Activated naive CD8-positive, alpha-beta T cell (primary cell): ENCODE measurements around the gene MGAT3.
"Not testable (repeated sequence)": the region's sequence is repeated elsewhere in the genome, so short reads cannot be mapped to it uniquely, and the experiment has no call there.

Source experiments
- H3K27ac Mint-ChIP-seq: one replicate; pipeline ENCODE4 v1.8.0; 2021; ENCODE audit warnings: mixed read lengths
- H3K27me3 Mint-ChIP-seq: one replicate; pipeline ENCODE4 v1.8.0; 2021; ENCODE audit warnings: mixed read lengths
- H3K36me3 Mint-ChIP-seq: one replicate; pipeline ENCODE4 v1.8.0; 2021; ENCODE audit warnings: mixed read lengths
- H3K4me1 Mint-ChIP-seq: one replicate; pipeline ENCODE4 v1.8.0; 2021; ENCODE audit warnings: low read depth, mixed read lengths
- H3K4me3 Mint-ChIP-seq: one replicate; pipeline ENCODE4 v1.8.0; 2021; ENCODE audit warnings: mild to moderate bottlenecking, mixed read lengths
- H3K9me3 Mint-ChIP-seq: one replicate; pipeline ENCODE4 v1.8.0; 2021; ENCODE audit warnings: low read depth, mixed read lengths

The MGAT3 gene

DNA sequence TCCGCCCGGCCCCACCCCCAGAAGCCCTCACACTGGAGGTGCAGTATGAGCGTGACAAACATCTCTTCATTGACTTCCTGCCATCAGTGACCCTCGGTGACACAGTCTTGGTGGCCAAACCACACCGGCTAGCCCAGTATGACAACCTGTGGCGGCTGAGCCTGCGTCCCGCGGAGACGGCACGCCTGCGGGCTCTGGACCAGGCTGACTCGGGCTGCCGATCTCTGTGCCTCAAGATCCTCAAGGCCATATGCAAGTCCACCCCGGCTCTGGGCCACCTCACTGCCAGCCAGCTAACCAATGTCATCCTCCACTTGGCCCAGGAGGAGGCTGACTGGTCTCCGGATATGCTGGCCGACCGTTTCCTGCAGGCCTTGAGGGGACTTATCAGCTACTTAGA is 57.0 kb downstream of the MGAT3 start:
- Mint-ChIP-seq H3K36me3 (no peaks in the 10 kb centered on the region), H3K27ac (no peak overlapping the region), H3K27me3 (no peaks in the 10 kb centered on the region), H3K4me3 (no peak overlapping the region), H3K4me1 (peaks cover 29% of the 10 kb centered on the region), H3K9me3 (no peaks in the 10 kb centered on the region)

DNA sequence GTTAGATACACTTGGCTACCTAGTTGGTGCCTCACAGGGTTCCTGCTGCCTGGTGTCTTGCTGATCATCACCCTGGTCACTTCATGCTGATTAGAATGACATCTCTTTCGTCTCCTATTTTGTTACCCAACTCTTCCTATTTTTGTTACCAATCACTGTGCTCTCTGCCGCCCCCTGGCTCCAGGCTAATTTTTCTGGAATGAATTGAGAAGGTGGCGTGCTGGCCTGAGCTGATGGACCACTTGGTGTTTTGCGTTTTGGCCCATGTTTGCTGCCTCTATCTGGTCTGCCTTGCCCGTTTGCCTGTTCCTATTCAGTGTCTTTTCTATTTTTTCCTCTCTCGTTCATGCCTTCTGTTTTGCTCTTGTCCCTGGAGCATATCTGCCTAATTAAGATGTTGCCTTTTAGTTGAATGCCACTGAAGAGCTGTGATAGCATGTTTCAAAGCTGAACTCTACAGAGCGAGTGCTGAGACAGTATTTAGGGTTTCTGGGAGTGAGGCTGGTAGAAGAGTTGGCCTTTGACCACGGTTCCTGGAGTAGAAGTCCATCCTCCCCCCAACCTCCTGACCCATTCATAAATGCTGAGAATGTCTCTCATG is 57.7 kb downstream of the MGAT3 start:
- H3K27me3 Mint-ChIP-seq, result no peaks in the 10 kb centered on the region
- no peaks in the 10 kb centered on the region for H3K36me3 Mint-ChIP-seq
- peak overlapping the region; percentile 25 for H3K27ac Mint-ChIP-seq
- peaks cover 30% of the 10 kb centered on the region for H3K4me1 Mint-ChIP-seq
- H3K9me3 Mint-ChIP-seq, result no peaks in the 10 kb centered on the region
- H3K4me3 Mint-ChIP-seq, result no peak overlapping the region

DNA sequence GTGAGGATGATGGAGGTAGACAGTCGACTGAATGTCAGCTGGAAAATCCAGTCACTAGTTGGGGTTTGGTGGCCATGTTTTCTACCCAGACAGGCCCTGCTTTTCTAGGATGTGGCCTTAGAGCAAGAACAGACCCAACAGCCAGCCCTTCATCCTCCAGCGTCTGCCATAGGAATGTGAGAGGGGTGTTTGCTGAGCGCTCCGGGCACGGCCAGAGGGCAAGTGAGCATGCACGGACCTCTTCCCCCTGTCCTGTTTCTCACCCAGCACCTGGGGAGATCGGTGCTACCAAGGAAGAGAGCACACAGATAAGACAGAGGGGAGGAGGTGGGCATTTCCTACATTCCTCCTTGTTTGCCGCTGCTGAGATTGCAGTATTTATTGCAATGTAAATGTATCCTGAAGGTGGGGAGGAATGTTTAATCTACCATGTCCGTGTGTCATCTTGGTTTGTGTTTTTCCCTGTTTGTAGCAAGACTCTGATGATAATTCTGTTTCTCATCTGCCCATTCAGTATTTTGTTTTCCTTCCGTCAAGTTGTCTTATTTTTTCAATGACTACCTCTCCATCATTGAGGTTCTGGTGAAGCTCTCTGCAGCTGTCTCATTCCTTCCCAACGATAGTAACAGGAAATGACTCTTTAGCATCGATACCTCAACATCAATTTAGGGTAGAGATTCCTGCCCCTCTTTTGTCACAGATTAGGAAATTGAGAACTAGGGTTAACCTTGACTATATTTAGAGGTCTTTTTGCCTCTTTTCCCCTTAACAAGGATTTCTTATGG is 58.6 kb downstream of the MGAT3 start:
- Mint-ChIP-seq H3K9me3 (no peaks in the 10 kb centered on the region), H3K36me3 (no peaks in the 10 kb centered on the region), H3K27me3 (no peaks in the 10 kb centered on the region), H3K4me3 (no peak overlapping the region), H3K27ac (peak overlapping the region; percentile 79), H3K4me1 (peaks cover 25% of the 10 kb centered on the region)

DNA sequence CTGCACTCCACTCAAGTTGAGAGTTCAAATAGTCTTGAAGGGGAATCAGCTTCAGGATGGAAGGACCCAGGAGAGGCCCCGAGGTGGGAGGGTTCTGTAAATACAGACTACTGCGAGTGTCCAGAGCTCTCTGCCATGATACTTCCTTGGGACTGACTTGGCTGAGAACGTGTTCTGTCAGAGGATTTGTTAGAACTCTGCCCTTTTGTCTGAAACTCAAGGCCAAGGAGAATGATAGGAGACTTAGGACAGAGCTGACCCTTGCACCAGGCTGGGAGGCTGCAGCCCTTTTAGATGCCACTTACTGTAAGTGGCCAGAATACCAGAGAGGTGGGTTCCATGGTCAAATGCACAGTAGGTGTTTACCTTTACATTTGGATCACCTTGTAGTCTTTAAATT is 60.7 kb downstream of the MGAT3 start:
- Mint-ChIP-seq H3K27me3 (no peaks in the 10 kb centered on the region), H3K9me3 (no peaks in the 10 kb centered on the region), H3K27ac (no peak overlapping the region), H3K4me3 (no peak overlapping the region), H3K4me1 (peaks cover 34% of the 10 kb centered on the region), H3K36me3 (peaks cover 12% of the 10 kb centered on the region)

DNA sequence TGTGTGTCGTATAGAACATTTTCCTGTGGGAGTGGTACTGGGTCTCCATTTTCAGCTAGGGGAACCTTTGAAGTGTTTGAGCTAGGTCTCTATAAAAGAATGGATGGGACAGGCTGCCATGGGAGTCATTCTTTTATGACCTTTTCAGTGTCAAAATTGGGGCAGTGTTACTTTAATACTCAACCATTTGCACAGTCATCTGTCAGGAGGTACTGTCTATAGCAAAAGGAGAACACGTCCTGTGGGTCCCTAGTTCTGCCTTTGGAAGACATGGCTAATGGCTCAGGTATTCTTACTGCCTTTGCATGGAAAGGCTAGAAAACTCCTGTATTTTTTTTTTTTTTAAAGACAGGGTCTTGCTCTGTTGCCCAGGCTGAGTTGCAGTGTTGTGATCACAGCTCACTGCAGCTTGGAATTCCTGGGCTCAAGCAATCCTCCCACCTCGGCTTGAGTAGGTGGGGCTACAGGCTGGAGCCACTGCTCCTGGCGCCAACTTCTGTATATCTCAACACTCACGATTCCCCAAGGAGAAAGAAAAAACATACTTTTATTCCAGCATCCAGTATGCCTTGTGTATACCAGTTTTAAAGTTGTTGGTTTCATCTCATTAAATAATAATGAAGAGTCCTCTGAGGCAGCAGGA is 61.5 kb downstream of the MGAT3 start:
- Mint-ChIP-seq H3K4me3 (peak overlapping the region; percentile 96), H3K27ac (peak overlapping the region; percentile 100), H3K36me3 (peaks cover 16% of the 10 kb centered on the region), H3K9me3 (no peaks in the 10 kb centered on the region), H3K27me3 (no peaks in the 10 kb centered on the region), H3K4me1 (peaks cover 42% of the 10 kb centered on the region)

DNA sequence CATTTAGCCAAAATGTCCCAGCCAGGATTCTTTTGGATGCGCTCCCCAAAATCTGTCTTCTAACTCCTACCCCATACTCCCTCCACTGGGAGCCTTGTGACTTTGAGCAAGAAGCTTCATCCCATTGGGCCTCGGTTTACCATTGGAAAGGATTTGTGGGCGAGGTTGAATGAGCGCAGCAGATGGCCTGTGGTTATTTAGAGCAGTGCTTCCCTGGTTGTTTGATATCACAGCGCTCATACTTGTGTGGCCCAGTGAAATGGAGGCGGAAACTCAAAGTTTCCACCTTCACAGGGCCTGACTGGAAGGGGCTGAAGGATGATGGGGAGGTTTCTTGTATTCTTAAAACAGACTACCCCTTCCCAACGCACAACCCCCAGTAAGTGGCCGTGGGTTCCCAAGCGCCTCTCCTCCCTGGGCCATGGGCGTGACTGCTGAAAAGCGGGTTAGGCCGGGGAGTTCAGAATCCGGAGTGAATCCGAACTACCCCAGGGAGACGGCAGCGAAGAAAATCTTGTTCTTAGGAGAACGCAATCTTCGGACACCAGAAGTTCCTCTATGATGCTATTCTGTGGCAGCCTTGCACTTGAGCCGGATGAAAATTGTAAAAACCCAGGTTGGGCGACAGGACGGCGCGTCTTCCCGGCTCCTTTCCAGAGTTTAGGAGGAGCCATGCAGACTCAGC is 62.3 kb downstream of the MGAT3 start:
- Mint-ChIP-seq H3K4me1 (peaks cover 46% of the 10 kb centered on the region), H3K27ac (peak overlapping the region; percentile 100), H3K4me3 (peak overlapping the region; percentile 96), H3K9me3 (no peaks in the 10 kb centered on the region), H3K27me3 (no peaks in the 10 kb centered on the region), H3K36me3 (peaks cover 18% of the 10 kb centered on the region)

DNA sequence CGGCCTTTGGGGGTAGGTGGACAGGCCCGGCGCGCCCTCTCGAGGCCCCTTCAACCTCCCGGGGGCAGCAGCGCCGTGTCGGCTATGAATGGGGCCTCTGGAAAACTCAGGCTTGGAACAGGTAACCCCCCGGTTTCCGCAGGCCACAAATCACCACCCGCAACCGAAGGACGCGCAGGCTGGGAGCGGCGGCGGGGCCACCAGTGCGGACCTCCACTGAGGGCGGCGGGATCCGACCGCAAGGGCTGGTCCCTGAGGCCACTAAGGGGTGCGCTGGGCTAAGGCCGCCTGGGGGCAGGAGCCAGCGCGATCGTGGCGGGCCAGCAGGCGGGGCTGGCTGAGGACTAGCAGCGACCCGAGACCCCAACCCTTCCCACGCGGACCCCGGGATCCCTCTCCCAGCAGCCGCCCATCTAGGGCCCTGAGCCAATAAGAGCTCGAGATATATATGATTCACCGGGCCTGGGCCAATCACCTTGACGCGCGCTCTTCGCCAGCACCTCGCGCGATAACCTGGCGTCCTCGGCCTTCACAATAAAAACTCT is 62.9 kb downstream of the MGAT3 start:
- H3K27me3 Mint-ChIP-seq, result no peaks in the 10 kb centered on the region
- peaks cover 45% of the 10 kb centered on the region for H3K4me1 Mint-ChIP-seq
- no peaks in the 10 kb centered on the region for H3K9me3 Mint-ChIP-seq
- peaks cover 18% of the 10 kb centered on the region for H3K36me3 Mint-ChIP-seq
- peak overlapping the region; percentile 96 for H3K4me3 Mint-ChIP-seq
- peak overlapping the region; percentile 100 for H3K27ac Mint-ChIP-seq

DNA sequence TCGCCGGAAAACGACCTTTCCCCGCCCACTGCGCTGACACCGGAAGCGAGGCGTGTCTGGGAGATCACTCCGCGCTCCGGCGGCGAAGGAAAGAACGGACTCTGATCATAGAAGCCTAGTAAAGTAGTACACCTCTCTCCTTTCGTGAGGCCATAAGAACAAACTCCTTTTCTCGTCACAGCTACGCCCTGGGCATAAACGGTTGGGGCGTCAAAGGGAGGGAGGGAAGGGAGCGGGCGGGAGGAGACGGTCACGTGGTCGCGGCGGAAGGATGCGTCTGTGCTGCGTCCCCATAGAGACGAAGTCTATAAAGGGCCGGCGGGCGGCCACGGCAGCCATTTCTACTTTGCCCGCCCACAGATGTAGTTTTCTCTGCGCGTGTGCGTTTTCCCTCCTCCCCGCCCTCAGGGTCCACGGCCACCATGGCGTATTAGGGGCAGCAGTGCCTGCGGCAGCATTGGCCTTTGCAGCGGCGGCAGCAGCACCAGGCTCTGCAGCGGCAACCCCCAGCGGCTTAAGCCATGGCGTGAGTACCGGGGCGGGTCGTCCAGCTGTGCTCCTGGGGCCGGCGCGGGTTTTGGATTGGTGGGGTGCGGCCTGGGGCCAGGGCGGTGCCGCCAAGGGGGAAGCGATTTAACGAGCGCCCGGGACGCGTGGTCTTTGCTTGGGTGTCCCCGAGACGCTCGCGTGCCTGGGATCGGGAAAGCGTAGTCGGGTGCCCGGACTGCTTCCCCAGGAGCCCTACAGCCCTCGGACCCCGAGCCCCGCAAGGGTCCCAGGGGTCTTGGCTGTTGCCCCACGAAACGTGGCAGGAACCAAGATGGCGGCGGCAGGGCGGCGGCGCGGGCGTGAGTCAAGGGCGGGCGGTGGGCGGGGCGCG is 63.7 kb downstream of the MGAT3 start, which contains the start of gene ATF4:
ATF4 (plus strand) TSS at position 337 of the 880 bp plus-strand sequence. CDS start 884 bp downstream, outside the sequence.
- Mint-ChIP-seq H3K4me3 (peak within 1 kb of the TSS; percentile 96), H3K36me3 (peaks cover 18% of the 10 kb centered on the region), H3K4me1 (peaks cover 50% of the 10 kb centered on the region), H3K9me3 (no peaks in the 10 kb centered on the region), H3K27ac (peak within 1 kb of the TSS; percentile 100), H3K27me3 (no peaks in the 10 kb centered on the region)

DNA sequence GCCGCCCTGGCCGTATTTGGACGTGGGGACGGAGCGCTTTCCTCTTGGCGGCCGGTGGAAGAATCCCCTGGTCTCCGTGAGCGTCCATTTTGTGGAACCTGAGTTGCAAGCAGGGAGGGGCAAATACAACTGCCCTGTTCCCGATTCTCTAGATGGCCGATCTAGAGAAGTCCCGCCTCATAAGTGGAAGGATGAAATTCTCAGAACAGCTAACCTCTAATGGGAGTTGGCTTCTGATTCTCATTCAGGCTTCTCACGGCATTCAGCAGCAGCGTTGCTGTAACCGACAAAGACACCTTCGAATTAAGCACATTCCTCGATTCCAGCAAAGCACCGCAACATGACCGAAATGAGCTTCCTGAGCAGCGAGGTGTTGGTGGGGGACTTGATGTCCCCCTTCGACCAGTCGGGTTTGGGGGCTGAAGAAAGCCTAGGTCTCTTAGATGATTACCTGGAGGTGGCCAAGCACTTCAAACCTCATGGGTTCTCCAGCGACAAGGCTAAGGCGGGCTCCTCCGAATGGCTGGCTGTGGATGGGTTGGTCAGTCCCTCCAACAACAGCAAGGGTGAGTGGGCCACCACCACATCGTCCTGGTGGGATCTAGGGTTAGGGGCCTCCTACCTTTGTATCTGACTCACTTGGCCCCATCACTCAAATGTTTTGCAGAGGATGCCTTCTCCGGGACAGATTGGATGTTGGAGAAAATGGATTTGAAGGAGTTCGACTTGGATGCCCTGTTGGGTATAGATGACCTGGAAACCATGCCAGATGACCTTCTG is 64.5 kb downstream of the MGAT3 start:
- H3K27me3 Mint-ChIP-seq, H3K9me3 Mint-ChIP-seq: not testable (repeated sequence)
- H3K4me1 Mint-ChIP-seq, result peaks cover 50% of the 10 kb centered on the region
- peak overlapping the region; percentile 96 for H3K4me3 Mint-ChIP-seq
- peaks cover 18% of the 10 kb centered on the region for H3K36me3 Mint-ChIP-seq
- peak overlapping the region; percentile 100 for H3K27ac Mint-ChIP-seq

DNA sequence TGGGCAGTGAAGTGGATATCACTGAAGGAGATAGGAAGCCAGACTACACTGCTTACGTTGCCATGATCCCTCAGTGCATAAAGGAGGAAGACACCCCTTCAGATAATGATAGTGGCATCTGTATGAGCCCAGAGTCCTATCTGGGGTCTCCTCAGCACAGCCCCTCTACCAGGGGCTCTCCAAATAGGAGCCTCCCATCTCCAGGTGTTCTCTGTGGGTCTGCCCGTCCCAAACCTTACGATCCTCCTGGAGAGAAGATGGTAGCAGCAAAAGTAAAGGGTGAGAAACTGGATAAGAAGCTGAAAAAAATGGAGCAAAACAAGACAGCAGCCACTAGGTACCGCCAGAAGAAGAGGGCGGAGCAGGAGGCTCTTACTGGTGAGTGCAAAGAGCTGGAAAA is 65.3 kb downstream of the MGAT3 start:
- H3K27ac Mint-ChIP-seq, result peak overlapping the region; percentile 100
- H3K4me1 Mint-ChIP-seq, result peaks cover 51% of the 10 kb centered on the region
- H3K9me3 Mint-ChIP-seq, H3K27me3 Mint-ChIP-seq: not testable (repeated sequence)
- H3K36me3 Mint-ChIP-seq, result peaks cover 18% of the 10 kb centered on the region
- peak overlapping the region; percentile 96 for H3K4me3 Mint-ChIP-seq

DNA sequence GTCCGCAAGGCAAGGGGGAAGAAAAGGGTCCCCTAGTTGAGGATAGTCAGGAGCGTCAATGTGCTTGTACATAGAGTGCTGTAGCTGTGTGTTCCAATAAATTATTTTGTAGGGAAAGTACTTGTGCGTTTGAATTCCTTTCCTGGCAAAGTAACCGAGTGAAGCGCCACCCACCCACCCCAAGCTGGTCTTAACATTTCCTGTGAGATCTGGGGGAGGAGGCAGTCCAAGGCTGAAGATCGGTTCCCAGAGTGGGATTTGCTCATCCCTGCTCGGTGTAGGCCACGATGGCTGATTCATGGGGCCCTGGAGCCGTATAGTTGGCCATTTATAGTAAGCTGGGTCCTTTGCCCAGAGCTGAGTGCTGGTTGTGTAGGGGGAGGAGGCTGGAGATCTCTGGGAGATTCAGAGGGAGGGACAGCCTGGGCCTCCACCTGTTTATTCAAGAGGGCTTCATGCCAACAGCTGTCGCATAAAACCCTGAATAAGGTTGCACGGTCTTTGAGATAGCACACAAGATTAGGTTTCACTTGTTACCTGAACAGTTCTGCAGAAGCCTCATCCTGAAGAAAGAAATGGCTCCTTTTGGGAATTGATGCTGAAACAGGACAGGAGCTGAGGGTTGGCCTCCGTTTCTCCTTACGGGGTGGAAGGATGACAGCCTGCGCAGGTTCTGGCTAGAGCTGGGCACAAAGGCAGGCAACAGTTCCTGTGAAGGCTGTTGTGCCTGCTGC is 65.9 kb downstream of the MGAT3 start:
- H3K27ac Mint-ChIP-seq, result peak overlapping the region; percentile 100
- H3K27me3 Mint-ChIP-seq, result no peaks in the 10 kb centered on the region
- peaks cover 57% of the 10 kb centered on the region for H3K4me1 Mint-ChIP-seq
- H3K36me3 Mint-ChIP-seq, result peaks cover 18% of the 10 kb centered on the region
- H3K9me3 Mint-ChIP-seq, result no peaks in the 10 kb centered on the region
- peak overlapping the region; percentile 96 for H3K4me3 Mint-ChIP-seq

DNA sequence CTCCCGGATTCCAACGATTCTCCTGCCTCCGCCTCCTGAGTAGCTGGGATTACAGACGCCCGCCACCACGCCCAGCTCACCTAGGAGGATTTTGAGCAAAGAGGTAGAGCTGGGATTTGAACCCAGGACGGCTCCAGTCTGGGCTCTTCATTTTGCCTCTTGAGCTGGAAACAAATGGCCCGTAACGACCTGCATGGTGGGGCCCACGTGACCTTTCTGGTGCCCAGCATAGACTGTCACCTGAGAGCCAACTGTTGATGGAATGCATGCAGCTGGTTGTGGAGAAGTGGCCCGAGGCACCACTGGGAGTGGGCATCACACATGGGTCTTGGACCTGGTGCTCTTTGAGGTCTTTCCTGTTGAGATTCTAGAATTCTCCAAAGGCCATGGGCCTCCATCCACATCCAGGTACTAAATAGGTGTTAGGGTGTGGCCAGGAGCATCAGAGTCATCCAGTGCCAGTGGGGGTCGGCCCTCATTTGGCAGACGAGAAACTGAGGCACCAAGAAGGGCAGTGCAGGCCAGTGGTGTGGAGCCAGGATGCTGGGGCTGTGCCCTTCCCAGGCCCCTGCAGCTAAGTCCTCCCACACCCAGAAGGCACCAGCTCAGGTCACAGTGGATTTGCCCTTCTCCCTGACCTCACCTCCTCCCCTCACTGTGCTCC is 67.4 kb downstream of the MGAT3 start:
- no peaks in the 10 kb centered on the region for H3K9me3 Mint-ChIP-seq
- H3K27me3 Mint-ChIP-seq, result no peaks in the 10 kb centered on the region
- H3K4me3 Mint-ChIP-seq, result peak overlapping the region; percentile 55
- H3K4me1 Mint-ChIP-seq, result peaks cover 62% of the 10 kb centered on the region
- no peak overlapping the region for H3K27ac Mint-ChIP-seq
- H3K36me3 Mint-ChIP-seq, result peaks cover 18% of the 10 kb centered on the region
